Keratinocyte (primary cell): ENCODE results near the gene CPSF3. TPM values are rescaled to one million over a fixed set of nuclear protein-coding genes. Genes with fewer than 3 reads are reported as not detected.
A peak's percentile ranks its signal among the peaks of the same experiment; 100 is the strongest.

Source experiments
- DNase-seq: peaks from one replicate; pipeline ENCODE4 v3.0.0-alpha.2; 2011; ENCODE audit warnings: low read depth, missing footprints, low spot score
- FAIRE-seq: peaks from 2 replicates; lab custom pipeline; 2011; peaks lifted over from hg19 to GRCh38; lab: Jason Lieb, UNC
- H2AFZ ChIP-seq: 2 replicates; pipeline ENCODE4 v1.6.0; 2012; ENCODE audit warnings: low read length, control low read depth, inconsistent platforms; ENCODE audit not compliant: control insufficient read depth
- H3K27ac ChIP-seq: 2 replicates; pipeline ENCODE4 v1.5.1; 2011; ENCODE audit warnings: low read length; ENCODE audit not compliant: control insufficient read depth, insufficient read depth
- H3K27me3 ChIP-seq: 3 replicates; pipeline ENCODE4 v1.6.0; 2011; ENCODE audit warnings: low read length; ENCODE audit not compliant: control insufficient read depth, insufficient read depth; ENCODE audit errors: extremely low read depth
- H3K36me3 ChIP-seq, 2 experiments: 2 replicates in 1 of 2; 3 replicates in 1 of 2; pipeline ENCODE4 v1.5.1; 2011; ENCODE audit warnings: low read length in 2 of 2, mild to moderate bottlenecking in 1 of 2; ENCODE audit not compliant: control insufficient read depth in 2 of 2, insufficient read depth in 2 of 2; ENCODE audit errors: extremely low read depth in 1 of 2
- H3K4me1 ChIP-seq: 3 replicates; pipeline ENCODE4 v1.5.1; 2011; ENCODE audit warnings: low read length; ENCODE audit not compliant: control insufficient read depth, insufficient read depth; ENCODE audit errors: extremely low read depth
- H3K4me2 ChIP-seq: 3 replicates; pipeline ENCODE4 v1.6.0; 2011; ENCODE audit warnings: low read depth, low read length; ENCODE audit not compliant: control insufficient read depth, insufficient read depth; ENCODE audit errors: extremely low read depth
- H3K4me3 ChIP-seq, 3 experiments: fragments of 200-600 bp in 1 of 3; sonication (generic) in 1 of 3; 2 replicates in 2 of 3; 3 replicates in 1 of 3; pipeline ENCODE4 v1.5.1; 2011 to 2016; ENCODE audit warnings: low read length in 3 of 3, mild to moderate bottlenecking in 3 of 3, control low read depth in 2 of 3, inconsistent platforms in 1 of 3, low read depth in 1 of 3, mixed read lengths in 1 of 3, mixed run types in 1 of 3, moderate library complexity in 1 of 3; ENCODE audit not compliant: control insufficient read depth in 2 of 3, insufficient read depth in 2 of 3; ENCODE audit errors: extremely low read depth in 1 of 3
- H3K79me2 ChIP-seq: 2 replicates; pipeline ENCODE4 v1.6.0; 2012; ENCODE audit warnings: low read length; ENCODE audit not compliant: control insufficient read depth, insufficient read depth
- H3K9ac ChIP-seq: 3 replicates; pipeline ENCODE4 v1.6.0; 2011; ENCODE audit warnings: low read length; ENCODE audit not compliant: control insufficient read depth, insufficient read depth; ENCODE audit errors: extremely low read depth
- H3K9me1 ChIP-seq: 3 replicates; pipeline ENCODE4 v1.6.0; 2011; ENCODE audit warnings: low read length; ENCODE audit not compliant: control insufficient read depth, insufficient read depth; ENCODE audit errors: extremely low read depth
- H3K9me3 ChIP-seq: 2 replicates; pipeline ENCODE4 v1.5.1; 2012; ENCODE audit warnings: low read depth, low read length; ENCODE audit not compliant: control insufficient read depth
- H4K20me1 ChIP-seq: 3 replicates; pipeline ENCODE4 v1.6.0; 2011; ENCODE audit warnings: low read length; ENCODE audit not compliant: control insufficient read depth, insufficient read depth; ENCODE audit errors: extremely low read depth
- EZH2 ChIP-seq: IDR thresholded peaks from one replicate; pipeline ENCODE4 v1.6.1; 2012; ENCODE audit warnings: inconsistent platforms, mild to moderate bottlenecking, low read length, moderate library complexity
- dilution Hi-C: fragments of 300-500 bp; cut with MboI; formaldehyde crosslinking; loops from one replicate; pipeline ENCODE4 v1.7.0; 2020; ENCODE audit warnings: low sequenced_read_pairs; ENCODE audit not compliant: extremely low pct_ligation_motif_present
- polyA plus RNA-seq, 5 experiments: library from polyadenylated mRNA; depleted of rRNA in 3 of 5; stranded (reverse) in 3 of 5; stranded (forward) in 1 of 5; unstranded in 1 of 5; fragments of >200 nt; gene quantifications; 1 replicate in 1 of 5; 2 replicates in 3 of 5; 3 replicates in 1 of 5; pipeline versions ENCODE4 v1.2.1 to v1.2.3, GENCODE V29; 2011 to 2012; ENCODE audit warnings: missing spikeins in 2 of 5, low read depth in 1 of 5, low replicate concordance in 1 of 5
- TF ChIP-seq, protein P1 (sequence below), 3 experiments: IDR thresholded peaks in 1 of 3; conservative IDR thresholded peaks in 1 of 3; optimal IDR thresholded peaks in 1 of 3; 2 replicates in 2 of 3; 3 replicates in 1 of 3; pipeline versions ENCODE3 to v1.5.1; 2011; ENCODE audit warnings: low read length in 3 of 3, mild to moderate bottlenecking in 3 of 3, moderate library complexity in 2 of 3, control low read depth in 1 of 3, inconsistent platforms in 1 of 3; ENCODE audit not compliant: insufficient read depth in 2 of 3; ENCODE audit errors: extremely low read depth in 1 of 3

Gene CPSF3
- polyA plus RNA-seq, 1 donor (not counting 4 experiments of a cell fraction or from before 2014, with no cell fraction given) = 31.1 TPM

DNA sequence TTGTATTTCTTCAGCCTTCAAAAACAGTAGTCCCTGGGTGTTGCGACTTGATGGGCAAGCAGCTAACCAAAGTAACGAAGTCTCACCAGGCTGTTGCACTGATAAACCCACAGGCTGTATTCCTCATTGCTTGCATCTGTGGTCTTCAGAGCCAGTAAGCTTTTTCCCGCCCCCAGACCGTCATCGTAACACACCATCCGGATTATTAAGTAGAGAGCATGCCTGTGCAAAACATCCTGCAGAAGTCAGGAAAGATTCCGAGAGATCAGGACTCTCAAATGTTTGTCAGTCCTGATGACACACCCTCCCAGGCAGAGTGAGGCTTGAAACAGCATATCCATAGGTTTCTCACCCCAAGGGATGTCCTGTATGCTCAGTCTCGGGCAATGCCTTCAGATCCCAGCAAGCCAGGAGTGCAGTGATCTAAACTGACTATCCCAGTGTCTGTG, 16.1 kb upstream of the CPSF3 start:
- no peak for FAIRE-seq
- no peak overlapping the region for H2AFZ ChIP-seq
- no peak for DNase-seq
- no peaks in the 10 kb centered on the region for H3K4me1 ChIP-seq
- H3K4me2 ChIP-seq = no peak overlapping the region
- H3K4me3 ChIP-seq = no peak overlapping the region
- H3K27ac ChIP-seq = no peak overlapping the region
- no peaks in the 10 kb centered on the region for H3K27me3 ChIP-seq
- no peaks in the 10 kb centered on the region for H3K9me1 ChIP-seq
- H3K9me3 ChIP-seq = no peaks in the 10 kb centered on the region
- TF ChIP-seq EZH2 = no peak
- dilution Hi-C loops = no loop called here
- H4K20me1 ChIP-seq = no peaks in the 10 kb centered on the region
- H3K9ac ChIP-seq = no peak overlapping the region
- no peaks in the 10 kb centered on the region for H3K79me2 ChIP-seq
- H3K36me3 ChIP-seq = peaks cover 16 to 18% of the 10 kb centered on the region in 2 experiments

- Histone ChIP-seq H3K79me2 (peaks cover under 1% of the 10 kb centered on the region), H3K36me3 (peaks cover 13 to 16% of the 10 kb centered on the region in 2 experiments), H3K4me2 (no peak overlapping the region), H3K9me3 (no peaks in the 10 kb centered on the region), H4K20me1 (no peaks in the 10 kb centered on the region), H3K4me3 (no peak overlapping the region), H3K27me3 (no peaks in the 10 kb centered on the region), H3K4me1 (no peaks in the 10 kb centered on the region), H2AFZ (no peak overlapping the region), H3K9ac (no peak overlapping the region), H3K9me1 (no peaks in the 10 kb centered on the region), H3K27ac (no peak overlapping the region)
- DNase-seq = peak; percentile 35
- TF ChIP-seq, protein P1, sequence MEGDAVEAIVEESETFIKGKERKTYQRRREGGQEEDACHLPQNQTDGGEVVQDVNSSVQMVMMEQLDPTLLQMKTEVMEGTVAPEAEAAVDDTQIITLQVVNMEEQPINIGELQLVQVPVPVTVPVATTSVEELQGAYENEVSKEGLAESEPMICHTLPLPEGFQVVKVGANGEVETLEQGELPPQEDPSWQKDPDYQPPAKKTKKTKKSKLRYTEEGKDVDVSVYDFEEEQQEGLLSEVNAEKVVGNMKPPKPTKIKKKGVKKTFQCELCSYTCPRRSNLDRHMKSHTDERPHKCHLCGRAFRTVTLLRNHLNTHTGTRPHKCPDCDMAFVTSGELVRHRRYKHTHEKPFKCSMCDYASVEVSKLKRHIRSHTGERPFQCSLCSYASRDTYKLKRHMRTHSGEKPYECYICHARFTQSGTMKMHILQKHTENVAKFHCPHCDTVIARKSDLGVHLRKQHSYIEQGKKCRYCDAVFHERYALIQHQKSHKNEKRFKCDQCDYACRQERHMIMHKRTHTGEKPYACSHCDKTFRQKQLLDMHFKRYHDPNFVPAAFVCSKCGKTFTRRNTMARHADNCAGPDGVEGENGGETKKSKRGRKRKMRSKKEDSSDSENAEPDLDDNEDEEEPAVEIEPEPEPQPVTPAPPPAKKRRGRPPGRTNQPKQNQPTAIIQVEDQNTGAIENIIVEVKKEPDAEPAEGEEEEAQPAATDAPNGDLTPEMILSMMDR (optimal IDR thresholded peaks at IDR 0.05 in 1 of 3, IDR thresholded peaks at IDR 0.05 in 1 of 3, conservative IDR thresholded peaks at IDR 0.05 in 1 of 3; ENCODE audit: extremely low read depth in 1 of 3, insufficient read depth in 2 of 3, low read length in 3 of 3) = no peak
- no peak for TF ChIP-seq EZH2
- no peak for FAIRE-seq
- dilution Hi-C loops = no loop called here
These were observed 14.8 kb upstream of the CPSF3 start for GRCh38 chr2:9408641-9409151.

- no peak overlapping the region for H3K9ac ChIP-seq
- dilution Hi-C loops = no loop called here
- no peaks in the 10 kb centered on the region for H3K27me3 ChIP-seq
- H4K20me1 ChIP-seq = no peaks in the 10 kb centered on the region
- FAIRE-seq (no peak), DNase-seq (no peak)
- no peak overlapping the region for H3K4me3 ChIP-seq
- TF ChIP-seq EZH2 = no peak
- TF ChIP-seq, protein P1 (optimal IDR thresholded peaks at IDR 0.05 in 1 of 3, IDR thresholded peaks at IDR 0.05 in 1 of 3, conservative IDR thresholded peaks at IDR 0.05 in 1 of 3; ENCODE audit: extremely low read depth in 1 of 3, insufficient read depth in 2 of 3, low read length in 3 of 3) = no peak
- peaks cover 7% of the 10 kb centered on the region for H3K79me2 ChIP-seq
- H3K4me2 ChIP-seq = no peak overlapping the region
- H2AFZ ChIP-seq = no peak overlapping the region
- no peaks in the 10 kb centered on the region for H3K4me1 ChIP-seq
- no peak overlapping the region for H3K27ac ChIP-seq
- H3K9me3 ChIP-seq = no peaks in the 10 kb centered on the region
- H3K9me1 ChIP-seq = no peaks in the 10 kb centered on the region
- H3K36me3 ChIP-seq = peaks cover 14 to 16% of the 10 kb centered on the region in 2 experiments
These were observed 13.3 kb upstream of the CPSF3 start for GRCh38 chr2:9410108-9410507.
